Measurements from ENCODE around the gene PITPNM3.

The PITPNM3 gene

DNA sequence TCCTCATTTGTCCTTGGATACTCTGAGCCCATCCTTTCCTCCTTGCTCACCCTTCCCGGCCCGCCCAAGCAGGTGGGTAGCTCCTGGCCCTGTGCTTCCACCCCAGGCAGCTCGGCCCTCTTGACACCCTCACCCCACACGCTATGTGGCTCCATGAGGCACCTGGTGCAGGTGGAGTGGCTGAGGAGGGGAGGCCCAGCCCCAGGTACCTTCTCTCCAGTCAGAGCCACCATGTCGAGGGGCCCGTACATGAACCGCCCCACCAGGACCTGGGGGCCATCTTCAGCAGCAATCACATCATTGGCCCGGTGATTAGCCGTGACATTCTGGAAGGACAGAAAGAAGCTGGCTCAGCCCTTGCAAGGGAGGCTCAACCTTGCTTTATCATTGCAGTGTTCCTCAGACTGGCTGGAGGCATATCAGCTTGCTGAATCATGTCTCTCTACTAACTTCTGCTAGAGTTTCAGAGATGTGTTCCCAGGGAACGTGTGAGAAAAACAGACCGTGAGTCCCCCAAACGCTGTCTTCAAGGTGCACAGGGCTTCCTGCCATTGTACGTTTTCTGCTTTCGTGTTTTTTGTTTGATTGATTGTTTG, 91.8 kb downstream of the PITPNM3 start:
- H3K36me3 ChIP-seq (ENCODE audit: control insufficient read depth, insufficient read depth, low read length): no peaks in the 10 kb centered on the region
- no peak for DNase-seq (ENCODE audit: low read depth, low spot score)
- H3K4me3 ChIP-seq (ENCODE audit: low read length): no peak overlapping the region
- peaks cover 8% of the 10 kb centered on the region; the same call in 1 of the 2 replicates for H3K4me1 ChIP-seq (ENCODE audit: control insufficient read depth, insufficient read depth, low read length)
- 100% methylated on average over 1 of the region's 14 CpGs for WGBS (ENCODE audit: insufficient coverage, insufficient read length)
- no peak overlapping the region for H3K27ac ChIP-seq (ENCODE audit: low read length)
- no peaks in the 10 kb centered on the region for H3K9me3 ChIP-seq (ENCODE audit: control insufficient read depth, insufficient read depth, low read length)
- no peaks in the 10 kb centered on the region for H3K27me3 ChIP-seq (ENCODE audit: control insufficient read depth, insufficient read depth, low read length)

DNA sequence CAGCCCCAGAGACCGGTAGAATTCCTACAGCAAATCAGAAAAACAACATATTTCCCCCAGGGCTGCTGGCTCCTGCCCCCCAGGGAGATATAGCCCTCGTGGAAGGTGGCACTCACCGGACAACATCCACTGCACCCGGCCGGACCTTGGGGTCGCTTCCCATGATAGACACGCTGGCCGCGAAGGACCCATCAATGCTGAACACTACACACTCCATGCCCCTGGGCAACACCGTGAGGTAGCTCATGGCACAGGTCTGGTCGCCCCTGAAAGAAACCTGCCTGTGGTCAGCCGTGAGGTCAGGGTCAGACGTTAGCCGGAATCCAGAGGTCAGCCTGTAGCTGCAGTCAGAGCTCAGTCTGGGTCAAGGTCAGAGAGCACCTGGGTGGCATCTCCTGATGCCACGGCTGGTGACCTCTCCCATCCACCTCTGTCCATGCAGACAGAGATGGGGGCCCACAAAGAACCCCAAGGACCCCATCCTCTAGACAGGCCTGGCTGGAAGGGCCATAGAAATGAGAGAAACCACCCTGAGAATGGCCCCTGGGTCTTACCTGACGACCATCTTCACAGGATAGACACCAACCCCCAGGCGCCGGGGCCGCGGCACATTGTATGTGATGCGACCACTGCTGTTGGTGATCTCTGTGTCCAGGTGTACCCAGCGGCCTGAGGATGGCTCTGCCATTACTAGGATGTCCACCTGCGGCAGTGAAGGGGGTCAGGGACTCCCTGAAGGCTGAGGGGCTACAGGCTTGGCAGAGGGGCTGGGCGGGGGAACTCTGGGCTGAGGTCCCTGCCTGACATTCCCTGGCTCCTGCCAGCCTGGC, 92.5 kb downstream of the PITPNM3 start:
- Histone ChIP-seq H3K36me3 (ENCODE audit: control insufficient read depth, insufficient read depth, low read length) (no peaks in the 10 kb centered on the region), H3K4me3 (ENCODE audit: low read length) (no peak overlapping the region), H3K9me3 (ENCODE audit: control insufficient read depth, insufficient read depth, low read length) (no peaks in the 10 kb centered on the region), H3K27me3 (ENCODE audit: control insufficient read depth, insufficient read depth, low read length) (no peaks in the 10 kb centered on the region), H3K4me1 (ENCODE audit: control insufficient read depth, insufficient read depth, low read length) (peaks cover 9% of the 10 kb centered on the region; the same call in 1 of the 2 replicates), H3K27ac (ENCODE audit: low read length) (no peak overlapping the region)
- no CpG with 5 or more reads among the region's 24 CpGs for WGBS (ENCODE audit: insufficient coverage, insufficient read length)
- DNase-seq (ENCODE audit: low read depth, low spot score): no peak

DNA sequence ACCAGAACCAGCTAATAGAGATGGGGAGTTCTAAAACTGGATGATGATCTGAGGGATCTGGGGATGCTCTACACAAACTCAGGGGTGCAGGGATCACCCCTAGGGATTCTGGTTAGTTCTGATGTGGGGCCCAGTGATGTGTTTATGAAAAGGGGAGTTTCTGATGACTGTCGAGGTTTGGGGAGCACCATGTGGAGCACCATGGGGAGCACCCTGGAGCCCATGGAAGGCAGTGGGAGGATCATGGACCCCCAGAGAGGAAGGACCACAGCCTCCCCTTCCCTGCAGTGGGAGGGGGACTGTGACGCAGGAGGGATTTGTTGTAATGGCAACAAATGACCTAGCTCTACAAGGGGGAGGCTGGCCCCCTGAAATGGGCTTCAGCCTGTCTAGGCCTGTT, 93.7 kb downstream of the PITPNM3 start:
- no peaks in the 10 kb centered on the region for H3K9me3 ChIP-seq (ENCODE audit: control insufficient read depth, insufficient read depth, low read length)
- H3K4me1 ChIP-seq (ENCODE audit: control insufficient read depth, insufficient read depth, low read length): peaks cover 11% of the 10 kb centered on the region
- no peaks in the 10 kb centered on the region for H3K36me3 ChIP-seq (ENCODE audit: control insufficient read depth, insufficient read depth, low read length)
- WGBS (ENCODE audit: insufficient coverage, insufficient read length): no CpG with 5 or more reads among the region's 2 CpGs
- H3K4me3 ChIP-seq (ENCODE audit: low read length): no peak overlapping the region
- no peak overlapping the region for H3K27ac ChIP-seq (ENCODE audit: low read length)
- DNase-seq (ENCODE audit: low read depth, low spot score): no peak
- no peaks in the 10 kb centered on the region for H3K27me3 ChIP-seq (ENCODE audit: control insufficient read depth, insufficient read depth, low read length)

DNA sequence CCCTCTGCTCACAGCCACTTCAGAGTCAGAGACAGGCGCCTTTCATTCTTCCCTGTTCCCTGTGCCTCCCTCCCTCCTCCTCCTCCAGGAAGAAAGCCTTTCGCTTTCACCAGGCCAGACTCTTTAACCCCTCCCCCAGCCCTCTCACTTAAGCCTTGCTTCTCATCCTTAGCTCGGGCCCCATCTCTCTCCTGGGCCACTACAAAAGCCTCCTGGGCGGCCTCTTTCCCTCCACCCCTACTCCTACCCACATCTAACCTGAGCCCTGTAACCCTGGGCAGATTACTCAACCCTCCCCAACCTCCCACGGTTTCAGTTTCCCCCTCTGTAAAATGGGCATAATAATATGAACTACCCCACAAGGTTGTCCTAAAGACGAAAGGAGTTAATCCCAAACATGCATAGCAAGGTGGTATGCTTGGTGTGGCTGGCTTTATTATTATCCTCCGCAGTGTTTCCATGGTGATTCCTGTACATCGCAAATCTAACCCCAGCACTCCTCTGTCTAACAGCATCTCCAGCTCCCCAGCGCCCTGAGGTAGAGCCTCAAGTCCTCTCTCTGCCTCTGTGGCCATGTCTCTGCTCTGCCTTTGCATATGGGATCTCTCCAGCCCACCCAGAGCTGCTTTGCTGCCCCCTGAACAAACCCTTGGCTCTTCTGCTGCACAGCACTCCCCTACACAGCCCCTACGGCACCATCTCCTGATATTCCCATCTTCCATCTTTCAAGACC, 94.4 kb downstream of the PITPNM3 start:
- no peaks in the 10 kb centered on the region for H3K9me3 ChIP-seq (ENCODE audit: control insufficient read depth, insufficient read depth, low read length)
- no peaks in the 10 kb centered on the region for H3K27me3 ChIP-seq (ENCODE audit: control insufficient read depth, insufficient read depth, low read length)
- DNase-seq (ENCODE audit: low read depth, low spot score): no peak
- no peak overlapping the region for H3K4me3 ChIP-seq (ENCODE audit: low read length)
- no CpG with 5 or more reads among the region's 10 CpGs for WGBS (ENCODE audit: insufficient coverage, insufficient read length)
- peaks cover 11% of the 10 kb centered on the region for H3K4me1 ChIP-seq (ENCODE audit: control insufficient read depth, insufficient read depth, low read length)
- no peaks in the 10 kb centered on the region for H3K36me3 ChIP-seq (ENCODE audit: control insufficient read depth, insufficient read depth, low read length)
- no peak overlapping the region for H3K27ac ChIP-seq (ENCODE audit: low read length)

DNA sequence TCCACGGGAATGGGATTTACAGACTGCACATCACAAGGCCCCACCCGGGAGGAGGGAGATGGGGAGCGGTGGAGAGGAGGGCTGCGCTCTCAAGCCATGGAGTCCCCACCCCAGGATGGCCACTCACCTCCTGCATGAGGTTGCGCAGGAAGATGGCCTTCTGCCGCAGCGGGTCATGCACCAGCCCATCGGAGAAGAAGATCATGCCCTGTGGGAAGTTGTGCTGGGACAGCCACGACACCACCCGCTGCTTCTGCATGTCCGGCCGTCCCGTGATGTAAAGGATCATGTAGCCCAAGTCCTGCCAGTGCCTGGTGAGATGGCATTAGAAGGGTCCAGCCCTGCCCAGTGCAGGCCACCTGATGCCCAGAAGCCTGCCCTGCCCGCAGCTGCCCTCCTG, 95.1 kb downstream of the PITPNM3 start:
- Histone ChIP-seq H3K4me3 (ENCODE audit: low read length) (no peak overlapping the region), H3K9me3 (ENCODE audit: control insufficient read depth, insufficient read depth, low read length) (no peaks in the 10 kb centered on the region), H3K4me1 (ENCODE audit: control insufficient read depth, insufficient read depth, low read length) (peaks cover 13% of the 10 kb centered on the region), H3K27me3 (ENCODE audit: control insufficient read depth, insufficient read depth, low read length) (no peaks in the 10 kb centered on the region), H3K27ac (ENCODE audit: low read length) (no peak overlapping the region), H3K36me3 (ENCODE audit: control insufficient read depth, insufficient read depth, low read length) (no peaks in the 10 kb centered on the region)
- WGBS (ENCODE audit: insufficient coverage, insufficient read length): no CpG with 5 or more reads among the region's 14 CpGs
- DNase-seq (ENCODE audit: low read depth, low spot score): no peak

DNA sequence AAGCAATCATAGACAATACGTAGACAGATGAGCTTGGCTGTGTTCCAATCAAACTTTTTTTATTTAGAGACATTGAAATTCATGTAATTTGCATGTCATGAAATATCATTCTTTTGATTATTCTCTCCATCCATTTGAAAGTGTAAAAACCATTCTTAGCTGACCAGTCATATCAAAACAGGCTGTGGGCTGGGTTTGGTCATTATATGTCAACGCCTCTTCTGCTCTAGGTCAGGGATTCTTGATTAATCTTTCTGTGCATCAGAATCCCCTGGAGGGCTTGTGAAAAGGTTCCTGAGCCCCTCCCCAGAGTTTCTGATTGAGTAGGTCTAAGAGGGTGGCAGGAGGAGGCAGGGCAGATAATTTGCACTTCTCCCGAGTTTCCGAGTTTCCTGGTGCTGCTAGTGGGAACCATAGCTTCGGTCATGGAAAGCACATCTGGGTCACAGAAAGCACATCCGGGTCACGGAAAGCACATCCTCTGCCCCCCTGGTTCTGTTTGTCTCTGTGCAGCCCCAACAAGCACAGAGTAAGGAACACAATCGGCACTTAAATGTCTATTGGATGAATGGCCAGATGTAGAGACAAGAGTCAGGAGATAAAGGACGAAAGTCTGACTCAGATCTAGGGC, 95.7 kb downstream of the PITPNM3 start:
- H3K9me3 ChIP-seq (ENCODE audit: control insufficient read depth, insufficient read depth, low read length): no peaks in the 10 kb centered on the region
- no CpG with 5 or more reads among the region's 9 CpGs for WGBS (ENCODE audit: insufficient coverage, insufficient read length)
- no peak overlapping the region for H3K27ac ChIP-seq (ENCODE audit: low read length)
- no peak for DNase-seq (ENCODE audit: low read depth, low spot score)
- H3K36me3 ChIP-seq (ENCODE audit: control insufficient read depth, insufficient read depth, low read length): no peaks in the 10 kb centered on the region
- peaks cover 13% of the 10 kb centered on the region for H3K4me1 ChIP-seq (ENCODE audit: control insufficient read depth, insufficient read depth, low read length)
- H3K4me3 ChIP-seq (ENCODE audit: low read length): no peak overlapping the region
- H3K27me3 ChIP-seq (ENCODE audit: control insufficient read depth, insufficient read depth, low read length): no peaks in the 10 kb centered on the region

DNA sequence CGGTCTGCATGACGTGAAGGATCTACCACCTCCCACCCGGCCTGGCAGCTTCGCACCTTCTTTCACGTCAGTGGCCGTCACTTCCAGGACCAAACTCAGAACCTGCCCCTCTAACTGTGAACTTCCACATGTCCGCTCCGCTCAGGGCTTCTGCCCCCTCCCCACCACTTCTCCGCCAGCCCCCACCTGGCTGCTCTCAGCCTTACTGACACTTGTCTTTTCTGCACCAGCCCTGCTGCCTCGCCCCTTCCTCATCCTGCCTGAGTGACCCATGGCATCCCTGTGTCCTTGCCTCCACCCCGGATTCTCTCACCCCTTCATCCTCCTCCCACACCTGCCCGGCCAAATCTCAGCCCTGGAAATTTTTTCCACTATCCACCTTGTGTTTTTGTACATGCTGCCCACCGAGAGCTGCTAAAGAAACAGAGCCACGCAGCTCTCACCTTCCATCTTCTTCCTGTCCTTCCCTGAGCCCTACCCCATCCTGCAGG, 97.8 kb downstream of the PITPNM3 start:
- no peak overlapping the region for H3K4me3 ChIP-seq (ENCODE audit: low read length)
- no CpG with 5 or more reads among the region's 14 CpGs for WGBS (ENCODE audit: insufficient coverage, insufficient read length)
- no peaks in the 10 kb centered on the region for H3K9me3 ChIP-seq (ENCODE audit: control insufficient read depth, insufficient read depth, low read length)
- H3K36me3 ChIP-seq (ENCODE audit: control insufficient read depth, insufficient read depth, low read length): no peaks in the 10 kb centered on the region
- no peaks in the 10 kb centered on the region for H3K27me3 ChIP-seq (ENCODE audit: control insufficient read depth, insufficient read depth, low read length)
- H3K27ac ChIP-seq (ENCODE audit: low read length): no peak overlapping the region
- DNase-seq (ENCODE audit: low read depth, low spot score): no peak
- peaks cover 16% of the 10 kb centered on the region for H3K4me1 ChIP-seq (ENCODE audit: control insufficient read depth, insufficient read depth, low read length)

DNA sequence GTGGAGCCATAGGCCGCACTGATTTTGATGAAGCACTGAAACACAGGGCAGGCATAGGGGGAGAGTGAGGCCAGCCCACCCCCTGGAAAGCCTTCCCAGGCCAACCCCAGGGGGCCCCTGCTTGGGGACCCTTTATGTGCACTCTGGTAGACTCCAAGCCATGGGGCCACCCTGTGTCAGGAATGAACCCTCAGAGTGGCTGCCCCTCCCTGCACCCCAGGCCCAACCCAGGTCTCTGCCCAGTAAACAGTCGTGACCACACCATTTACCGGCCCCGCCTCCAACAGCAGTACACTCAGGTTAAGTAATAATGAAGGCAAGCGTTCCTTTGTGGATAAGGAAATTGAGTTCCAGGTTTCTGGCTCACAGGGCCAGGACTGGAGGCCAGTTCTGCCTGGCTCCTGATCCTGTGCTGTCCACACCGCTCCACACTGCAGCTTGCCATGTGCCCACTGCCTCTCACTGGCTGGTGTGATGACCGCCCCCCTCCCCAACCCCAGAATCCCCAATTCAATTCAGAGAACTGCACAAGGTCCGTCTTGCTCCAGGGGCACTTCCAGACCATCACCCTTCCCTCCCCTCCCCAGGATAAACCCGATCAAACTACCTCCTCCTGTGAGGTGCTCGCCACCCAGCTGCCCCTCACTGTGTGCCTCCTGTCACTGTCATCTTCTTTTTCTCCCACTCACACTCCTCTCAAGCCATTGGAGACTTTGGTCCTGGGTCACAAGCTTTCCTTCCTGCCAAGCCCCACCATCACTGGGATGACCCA, 98.5 kb downstream of the PITPNM3 start:
- no peaks in the 10 kb centered on the region for H3K9me3 ChIP-seq (ENCODE audit: control insufficient read depth, insufficient read depth, low read length)
- DNase-seq (ENCODE audit: low read depth, low spot score): no peak
- no peak overlapping the region for H3K4me3 ChIP-seq (ENCODE audit: low read length)
- no peak overlapping the region for H3K27ac ChIP-seq (ENCODE audit: low read length)
- peaks cover 16% of the 10 kb centered on the region for H3K4me1 ChIP-seq (ENCODE audit: control insufficient read depth, insufficient read depth, low read length)
- no CpG with 5 or more reads among the region's 10 CpGs for WGBS (ENCODE audit: insufficient coverage, insufficient read length)
- no peaks in the 10 kb centered on the region for H3K27me3 ChIP-seq (ENCODE audit: control insufficient read depth, insufficient read depth, low read length)
- H3K36me3 ChIP-seq (ENCODE audit: control insufficient read depth, insufficient read depth, low read length): no peaks in the 10 kb centered on the region

DNA sequence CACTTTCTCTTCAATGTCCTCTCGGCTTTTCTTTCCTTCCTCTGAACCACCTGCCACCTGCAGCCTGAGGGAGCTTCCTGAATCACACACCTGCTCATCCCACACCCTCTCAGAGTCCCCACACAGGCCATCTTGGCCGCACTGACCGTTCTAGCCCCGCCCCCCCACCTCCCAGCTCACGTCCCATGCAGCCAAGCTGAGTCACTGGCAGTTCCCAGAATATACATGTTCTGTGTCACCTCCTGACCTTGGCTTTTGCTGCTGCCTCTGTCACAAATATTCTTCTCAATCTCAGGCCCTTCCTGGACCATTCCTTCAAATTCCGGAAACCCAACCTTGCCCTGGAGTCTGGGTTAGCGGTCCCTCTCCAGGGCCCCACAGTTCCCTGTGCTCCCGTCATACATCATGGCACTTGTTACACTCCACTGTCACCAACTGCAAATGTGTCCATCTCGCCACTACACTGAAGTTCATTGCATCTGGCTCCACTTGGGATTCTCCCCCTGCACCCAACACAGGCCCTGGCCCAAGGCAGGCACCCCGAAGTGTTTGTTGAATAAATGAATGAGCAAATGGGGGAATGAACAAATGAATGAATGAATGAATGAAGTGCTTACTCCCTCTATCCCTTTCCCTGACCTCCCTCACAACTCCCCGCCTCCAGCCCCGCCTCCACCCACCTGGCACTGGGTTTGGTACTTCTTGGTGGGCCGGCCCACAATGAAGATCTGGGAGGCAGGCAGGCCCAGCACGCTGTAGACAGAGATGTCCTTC, 99.3 kb downstream of the PITPNM3 start:
- Histone ChIP-seq H3K9me3 (ENCODE audit: control insufficient read depth, insufficient read depth, low read length) (no peaks in the 10 kb centered on the region), H3K4me3 (ENCODE audit: low read length) (no peak overlapping the region), H3K4me1 (ENCODE audit: control insufficient read depth, insufficient read depth, low read length) (peaks cover 17% of the 10 kb centered on the region), H3K36me3 (ENCODE audit: control insufficient read depth, insufficient read depth, low read length) (no peaks in the 10 kb centered on the region), H3K27me3 (ENCODE audit: control insufficient read depth, insufficient read depth, low read length) (no peaks in the 10 kb centered on the region), H3K27ac (ENCODE audit: low read length) (no peak overlapping the region)
- DNase-seq (ENCODE audit: low read depth, low spot score): no peak
- WGBS (ENCODE audit: insufficient coverage, insufficient read length): no CpG with 5 or more reads among the region's 14 CpGs

Data from iPS DF 6.9 (cell line).